Stomach (tissue), 9 donors: Measurements from ENCODE around the gene SARDH. TPM values are rescaled to one million over a fixed set of nuclear protein-coding genes. Genes with fewer than 3 reads are reported as not detected.
A peak's percentile ranks its signal among the peaks of the same experiment; 100 is the strongest.

ENCODE experiments used
- DNase-seq, 2 donors: peaks; one replicate each; pipeline versions ENCODE4 v3.0.0 to v3.0.0-alpha.2; 2013 to 2019
- H3K27ac ChIP-seq, 5 donors: fragments of 200-600 bp in 4 of 5; sonication (generic) in 4 of 5; one replicate each; pipeline ENCODE4 v1.5.1; 2013 to 2019; ENCODE audit warnings: mild to moderate bottlenecking in 1 of 5, moderate library complexity in 1 of 5
- H3K27me3 ChIP-seq, 3 donors: fragments of 200-600 bp; sonication (generic); one replicate each; pipeline ENCODE4 v1.5.1; 2017 to 2019; ENCODE audit warnings: mixed run types in 1 of 3
- H3K36me3 ChIP-seq, 4 donors: fragments of 200-600 bp; sonication (generic); 1 replicate in 3 of 4; 2 replicates in 1 of 4; pipeline ENCODE4 v1.5.1; 2016 to 2019
- H3K4me1 ChIP-seq, 4 donors: fragments of 200-600 bp; sonication (generic); one replicate each; pipeline ENCODE4 v1.5.1; 2016 to 2019
- H3K4me3 ChIP-seq, 4 donors: fragments of 200-600 bp; sonication (generic) in 3 of 4; one replicate each; pipeline ENCODE4 v1.5.1; 2016 to 2019; ENCODE audit warnings: mild to moderate bottlenecking in 1 of 4
- H3K9me3 ChIP-seq, 4 donors: fragments of 200-600 bp; sonication (generic); one replicate each; pipeline ENCODE4 v1.5.1; 2016 to 2019
- EP300 ChIP-seq: sonication (generic); formaldehyde crosslinking; IDR thresholded peaks from one replicate; pipeline ENCODE4 v1.6.1; 2017; ENCODE audit warnings: antibody characterized with exemption
- POLR2A ChIP-seq, 4 donors: fragments of 450-650 bp; IDR thresholded peaks; one replicate each; pipeline ENCODE4 v1.6.1; 2016; ENCODE audit warnings: antibody characterized with exemption in 4 of 4, control low read depth in 2 of 4, mild to moderate bottlenecking in 1 of 4, moderate library complexity in 1 of 4
- POLR2AphosphoS5 ChIP-seq, 3 donors: sonication (generic); formaldehyde crosslinking; IDR thresholded peaks; one replicate each; pipeline ENCODE4 v1.6.1; 2016; ENCODE audit warnings: antibody characterized with exemption in 3 of 3
- WGBS, 5 donors: extraction: QIAGEN DNeasy Blood & Tissue Kit in 3 of 5; methylation state at CpG; one replicate each; pipeline versions ENCODE4 v1.1.5 to v1.1.7; 2013 to 2018; 5-methylcytosine and 5-hydroxymethylcytosine counted together
- intact Hi-C: fragments of 100-400 bp; cut with DNase I; formaldehyde crosslinking; loops from one replicate; pipeline ENCODE4 v1.15.1; 2023; ENCODE audit warnings: low total_unique reads
- polyA plus RNA-seq, 3 donors: library from polyadenylated mRNA; stranded (reverse); fragments of 200-250 nt; gene quantifications; one replicate each; pipeline ENCODE4 v1.2.3, GENCODE V29; 2013
- total RNA-seq, 5 donors: library from RNA; depleted of rRNA; stranded (reverse); fragments of >200 nt; gene quantifications; one replicate each; pipeline versions ENCODE4 v1.1.0 to v1.2.3, GENCODE V29; 2014 to 2016
- TF ChIP-seq, protein P1 (sequence below), 7 experiments: fragments of 450-650 bp in 4 of 7; fragments of 200-600 bp in 3 of 7; sonication (generic) in 3 of 7; IDR thresholded peaks; one replicate each; pipeline ENCODE4 v1.5.1; 2016 to 2019; ENCODE audit warnings: antibody characterized with exemption in 7 of 7, control low read depth in 2 of 7, mild to moderate bottlenecking in 1 of 7
- donor health status: healthy with polysubstance abuse.
- donor health status: Bipolar disorder and iron deficiency.
- donor health status: healthy.

Gene SARDH
- total and polyA plus RNA-seq, 8 donors, result 0.76 to 15.2 (median 2.6) TPM; not detected in 1

DNA sequence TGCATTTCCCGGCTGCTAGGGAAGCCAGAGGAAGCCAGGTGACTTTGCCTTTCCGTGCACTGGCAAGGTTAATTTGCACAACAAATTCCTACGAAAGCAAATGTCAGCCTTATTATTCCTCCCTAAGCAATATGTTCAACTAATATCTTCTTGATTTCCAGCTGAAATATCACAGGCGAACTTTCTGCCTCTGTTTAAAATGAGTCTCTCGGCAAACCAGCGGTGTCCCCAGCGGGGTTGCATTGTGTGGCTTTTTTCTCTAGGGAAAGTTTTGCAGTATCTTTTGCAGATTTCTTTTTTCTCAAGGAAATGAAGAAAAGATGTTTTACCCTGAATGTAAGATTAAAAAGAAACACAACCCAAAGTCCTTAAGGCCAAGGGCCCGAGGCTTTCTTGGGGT is 100.1 kb downstream of the SARDH start:
- intact Hi-C loops, result no loop called here
- DNase-seq, result peak in 1 of 2 donors; percentile 38
- Histone ChIP-seq H3K4me3 (no peak overlapping the region), H3K9me3 (no peaks in the 10 kb centered on the region), H3K36me3 (no peaks in the 10 kb centered on the region), H3K4me1 (peaks cover 0 to 7% (median 0%) of the 10 kb centered on the region in 4 donors), H3K27ac (no peak overlapping the region), H3K27me3 (peaks cover 0 to 55% (median 10%) of the 10 kb centered on the region in 3 donors)
- TF ChIP-seq POLR2AphosphoS5 (IDR thresholded peaks at IDR 0.05) (no peak), EP300 (no peak), POLR2A (IDR thresholded peaks at IDR 0.05) (no peak)
- TF ChIP-seq, protein P1, sequence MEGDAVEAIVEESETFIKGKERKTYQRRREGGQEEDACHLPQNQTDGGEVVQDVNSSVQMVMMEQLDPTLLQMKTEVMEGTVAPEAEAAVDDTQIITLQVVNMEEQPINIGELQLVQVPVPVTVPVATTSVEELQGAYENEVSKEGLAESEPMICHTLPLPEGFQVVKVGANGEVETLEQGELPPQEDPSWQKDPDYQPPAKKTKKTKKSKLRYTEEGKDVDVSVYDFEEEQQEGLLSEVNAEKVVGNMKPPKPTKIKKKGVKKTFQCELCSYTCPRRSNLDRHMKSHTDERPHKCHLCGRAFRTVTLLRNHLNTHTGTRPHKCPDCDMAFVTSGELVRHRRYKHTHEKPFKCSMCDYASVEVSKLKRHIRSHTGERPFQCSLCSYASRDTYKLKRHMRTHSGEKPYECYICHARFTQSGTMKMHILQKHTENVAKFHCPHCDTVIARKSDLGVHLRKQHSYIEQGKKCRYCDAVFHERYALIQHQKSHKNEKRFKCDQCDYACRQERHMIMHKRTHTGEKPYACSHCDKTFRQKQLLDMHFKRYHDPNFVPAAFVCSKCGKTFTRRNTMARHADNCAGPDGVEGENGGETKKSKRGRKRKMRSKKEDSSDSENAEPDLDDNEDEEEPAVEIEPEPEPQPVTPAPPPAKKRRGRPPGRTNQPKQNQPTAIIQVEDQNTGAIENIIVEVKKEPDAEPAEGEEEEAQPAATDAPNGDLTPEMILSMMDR (IDR thresholded peaks at IDR 0.05), result no peak
- 50 to 69% (median 57%) methylated on average over 8 of the region's 8 CpGs for WGBS, 5 donors

DNA sequence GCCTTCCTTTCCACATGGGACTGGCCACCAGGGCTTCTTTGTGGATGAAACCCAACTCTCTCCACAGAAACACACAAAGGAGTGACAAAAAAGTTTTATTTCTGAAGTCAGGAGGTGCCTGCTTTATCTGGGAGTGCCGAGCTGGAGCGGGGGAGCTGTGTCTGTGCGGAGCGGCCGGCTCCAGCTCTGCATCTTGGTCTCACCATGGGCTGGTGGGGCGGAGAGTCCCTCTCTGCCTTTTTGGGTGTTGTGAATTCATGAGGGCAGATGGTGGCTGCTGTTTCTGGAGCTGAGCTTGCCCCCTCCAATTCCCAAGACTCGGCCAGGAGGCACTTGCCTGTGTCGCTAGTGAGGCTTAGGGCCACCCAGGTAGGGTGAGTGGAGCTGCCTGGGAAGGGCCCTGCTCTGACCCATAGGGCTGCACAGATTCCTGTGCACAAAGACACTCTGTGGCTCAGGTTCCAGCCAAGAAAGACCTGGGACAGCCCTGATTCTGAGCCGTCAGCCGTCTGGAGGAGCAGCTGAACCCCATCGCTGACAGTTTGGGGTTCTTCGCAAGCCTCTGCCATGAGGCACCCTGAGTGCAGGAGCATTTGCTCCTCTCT is 100.6 kb downstream of the SARDH start:
- H3K36me3 ChIP-seq, result no peaks in the 10 kb centered on the region
- H3K9me3 ChIP-seq, result no peaks in the 10 kb centered on the region
- peaks cover 0 to 7% (median 0%) of the 10 kb centered on the region in 4 donors for H3K4me1 ChIP-seq
- intact Hi-C loops, result no loop called here
- no peak for DNase-seq
- peaks cover 0 to 59% (median 10%) of the 10 kb centered on the region in 3 donors for H3K27me3 ChIP-seq
- H3K4me3 ChIP-seq, result no peak overlapping the region
- TF ChIP-seq, protein P1 (IDR thresholded peaks at IDR 0.05), result no peak
- no peak for TF ChIP-seq POLR2A (IDR thresholded peaks at IDR 0.05)
- TF ChIP-seq EP300, result no peak
- no peak for TF ChIP-seq POLR2AphosphoS5 (IDR thresholded peaks at IDR 0.05)
- H3K27ac ChIP-seq, result no peak overlapping the region
- 60 to 83% (median 65%) methylated on average over 6 to 12 of the region's 12 CpGs for WGBS, 5 donors

DNA sequence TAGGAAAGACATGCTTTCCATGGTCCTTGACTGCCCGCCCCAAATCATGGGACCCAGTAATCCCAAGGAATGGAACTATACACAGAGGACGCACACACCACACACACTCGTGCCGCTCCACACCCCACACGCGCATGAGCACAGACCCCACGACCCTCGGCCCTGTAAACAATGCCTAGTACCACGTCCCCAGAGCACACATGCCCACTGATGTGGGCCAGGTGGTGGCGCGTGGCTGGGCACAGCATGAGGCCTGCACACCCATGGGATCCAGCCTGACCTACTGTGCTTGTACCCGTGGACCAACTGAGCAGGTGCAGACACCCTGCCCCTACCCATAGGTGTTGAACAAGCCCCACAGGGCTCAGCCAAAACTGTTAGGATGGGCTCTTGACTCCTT is 101.2 kb downstream of the SARDH start:
- no peak for DNase-seq
- H3K4me3 ChIP-seq, result no peak overlapping the region
- WGBS, 5 donors, result 85 to 92% (median 87%) methylated on average over 12 of the region's 12 CpGs

DNA sequence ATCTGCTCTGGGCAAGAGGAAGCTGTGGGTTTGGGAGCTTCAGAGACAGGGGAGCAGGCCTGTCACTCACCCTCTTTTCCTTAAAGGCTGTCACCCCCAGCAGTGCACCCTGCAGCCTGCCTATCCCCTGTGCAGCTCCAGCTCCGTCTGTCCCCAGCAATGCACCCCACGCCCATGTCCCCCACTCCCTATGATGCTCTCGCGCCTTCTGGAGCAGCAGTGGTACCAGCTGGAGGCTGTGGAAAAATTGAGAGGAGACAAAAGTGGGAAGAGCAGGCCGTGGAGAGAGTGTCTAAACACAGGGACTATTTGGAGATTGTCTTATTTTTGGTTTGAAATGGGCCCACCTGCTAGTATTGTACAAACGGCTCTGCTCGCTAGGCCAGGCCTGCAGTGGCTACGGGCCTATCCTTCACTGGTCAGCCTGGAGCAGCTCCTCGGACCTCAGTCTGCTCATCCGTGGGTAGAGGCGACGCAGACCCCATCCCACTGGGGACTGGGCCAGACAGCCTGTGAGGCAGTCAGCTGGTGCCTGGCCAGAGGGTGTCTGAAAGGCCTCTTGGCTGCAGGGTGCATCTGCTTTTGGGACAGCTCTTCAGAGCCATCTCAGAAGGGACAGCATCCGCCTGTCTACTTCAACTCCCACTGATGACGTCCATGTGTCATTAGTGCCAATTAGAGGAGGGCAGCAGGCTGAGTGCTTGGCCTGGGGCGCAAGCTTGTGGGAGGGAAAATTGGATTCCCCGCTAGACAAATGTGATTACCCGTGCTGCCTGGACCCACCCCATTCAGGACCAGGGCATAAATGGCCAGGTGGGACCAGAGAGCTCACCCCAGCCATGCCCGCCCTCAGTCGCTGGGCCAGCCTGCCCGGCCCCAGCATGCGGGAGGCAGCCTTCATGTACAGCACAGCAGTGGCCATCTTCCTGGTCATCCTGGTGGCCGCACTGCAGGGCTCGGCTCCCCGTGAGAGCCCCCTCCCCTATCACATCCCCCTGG is 102.3 kb downstream of the SARDH start, which contains the start of gene DBH:
Gene DBH (plus strand): TSS at position 831 of the 999 bp plus-strand sequence. CDS start 9 bp downstream, at position 840.
- TF ChIP-seq, protein P1 (IDR thresholded peaks at IDR 0.05), result no peak
- TF ChIP-seq POLR2A (IDR thresholded peaks at IDR 0.05) (no peak), POLR2AphosphoS5 (IDR thresholded peaks at IDR 0.05) (no peak), EP300 (no peak)
- DNase-seq, result no peak
- peaks cover 0 to 7% (median 0%) of the 10 kb centered on the region in 4 donors for H3K4me1 ChIP-seq
- no peak within 1 kb of the TSS for H3K4me3 ChIP-seq
- 82 to 88% (median 83%) methylated on average over 21 to 24 of the region's 24 CpGs for WGBS, 5 donors
- no peak within 1 kb of the TSS for H3K27ac ChIP-seq
- peaks cover 0 to 56% (median 10%) of the 10 kb centered on the region in 3 donors for H3K27me3 ChIP-seq
- no peaks in the 10 kb centered on the region for H3K36me3 ChIP-seq
- H3K9me3 ChIP-seq, result no peaks in the 10 kb centered on the region
- intact Hi-C loops, result no loop called here

More for the DNA sequence above, 101.2 kb downstream of the SARDH start:
- H3K27ac ChIP-seq, result no peak overlapping the region
- H3K4me1 ChIP-seq, result peaks cover 0 to 7% (median 0%) of the 10 kb centered on the region in 4 donors
- H3K9me3 ChIP-seq, result no peaks in the 10 kb centered on the region
- TF ChIP-seq, protein P1 (IDR thresholded peaks at IDR 0.05), result no peak
- no peak for TF ChIP-seq POLR2A (IDR thresholded peaks at IDR 0.05)
- H3K36me3 ChIP-seq, result no peaks in the 10 kb centered on the region
- intact Hi-C loops, result no loop called here
- H3K27me3 ChIP-seq, result peaks cover 0 to 59% (median 10%) of the 10 kb centered on the region in 3 donors
